ENCODE results near the gene MFAP4. TPM values are rescaled to one million over a fixed set of nuclear protein-coding genes. Genes with fewer than 3 reads are reported as not detected.

The MFAP4 gene
- total RNA-seq, 1 donor from 2014 or later = 119 TPM

DNA sequence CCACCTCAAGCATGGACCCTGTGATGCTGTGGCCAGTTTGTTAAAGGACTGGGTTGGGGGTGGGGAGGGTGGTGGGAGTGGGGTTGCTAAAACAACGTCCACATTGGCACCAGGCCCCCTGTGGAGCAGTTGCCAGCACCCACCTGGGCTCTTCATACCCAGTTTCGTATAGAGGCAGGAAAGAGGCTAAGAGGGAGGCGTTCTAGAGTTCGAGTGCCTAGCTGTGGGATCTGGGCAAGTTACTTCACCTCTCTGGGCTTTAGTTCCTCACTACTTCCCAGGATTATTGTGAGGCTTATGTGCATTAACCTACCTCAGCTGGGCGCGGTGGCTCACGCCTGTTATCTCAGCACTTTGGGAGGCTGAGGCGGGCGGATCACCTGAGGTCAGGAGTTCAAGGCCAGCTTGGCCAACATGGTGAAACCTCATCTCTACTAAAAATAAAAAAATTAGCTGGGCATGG lies 1.4 kb downstream of the MFAP4 start:
- DNase-seq (ENCODE audit: low spot score) = no peak

DNA sequence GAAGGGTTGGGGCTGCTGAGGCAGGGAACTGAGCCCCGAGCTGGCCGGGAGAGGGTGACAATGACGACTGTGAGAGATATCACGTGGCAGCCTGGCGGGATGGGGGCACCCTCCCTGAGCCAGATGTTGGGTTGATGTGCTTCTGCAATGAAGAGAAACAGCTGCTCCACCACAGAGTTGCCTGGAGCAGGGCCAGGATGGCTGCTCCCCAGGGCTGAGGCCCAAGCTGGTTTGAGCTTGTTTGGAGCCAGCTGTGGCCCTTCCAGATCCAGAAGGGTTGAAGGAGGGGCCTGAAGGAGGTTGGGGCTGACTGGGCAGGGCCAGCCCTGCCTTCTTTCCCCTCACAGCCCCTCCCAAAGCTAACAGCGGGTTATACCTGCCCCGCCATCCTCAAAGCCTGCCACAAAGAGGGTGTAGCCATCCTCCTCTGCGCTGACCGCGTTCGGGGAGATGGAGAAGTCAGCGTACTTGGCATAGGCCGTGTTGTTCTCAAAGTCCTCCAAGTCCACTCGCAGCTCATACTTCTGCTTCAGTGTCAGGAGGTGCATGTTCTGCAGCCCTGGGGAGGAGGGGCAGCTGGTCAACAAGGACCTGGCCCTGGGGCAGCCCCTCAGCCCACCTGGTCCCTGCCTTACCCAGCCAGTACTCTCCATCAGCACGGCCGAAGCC lies 2.1 kb downstream of the MFAP4 start:
- peak; percentile 94 for DNase-seq (ENCODE audit: low spot score)

DNA sequence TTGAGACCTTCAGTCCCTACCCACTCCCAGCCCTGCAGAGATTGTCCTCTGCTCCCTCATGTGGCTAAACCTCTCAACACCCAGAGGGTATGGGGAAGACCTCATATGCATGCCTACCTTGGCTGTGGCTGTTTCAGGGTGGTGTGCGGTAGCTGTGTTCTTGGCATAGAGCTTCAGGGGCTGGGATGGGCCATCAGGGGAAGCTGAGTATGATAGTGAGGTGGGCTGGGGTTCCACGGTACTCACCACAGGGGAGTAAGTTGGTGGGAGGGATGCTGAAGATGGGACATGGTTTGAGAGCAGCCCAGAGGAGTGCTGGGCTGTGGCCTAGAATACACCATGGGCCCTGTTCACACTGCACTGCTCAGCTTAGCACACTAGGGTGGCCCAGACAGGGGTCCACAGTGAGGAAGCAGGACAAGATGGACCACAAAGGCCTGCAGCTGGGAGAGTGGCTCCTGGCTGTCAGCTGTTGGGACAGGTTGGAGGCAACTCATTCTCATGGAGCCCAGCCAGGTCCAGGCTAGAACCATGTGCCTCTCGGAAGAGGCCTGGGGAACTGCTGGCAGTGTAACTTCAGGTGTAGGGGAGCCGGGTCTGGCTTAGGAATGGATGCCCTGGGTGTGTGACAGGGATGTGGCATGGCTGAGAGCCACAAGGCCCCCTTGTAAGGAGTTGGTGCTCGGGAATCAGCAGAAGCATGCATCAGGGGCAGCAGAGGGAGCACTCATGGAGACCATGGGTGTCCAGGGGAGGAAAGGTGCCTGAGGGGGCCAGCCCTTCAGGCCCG lies 3.1 kb downstream of the MFAP4 start:
- no peak for DNase-seq (ENCODE audit: low spot score)

DNA sequence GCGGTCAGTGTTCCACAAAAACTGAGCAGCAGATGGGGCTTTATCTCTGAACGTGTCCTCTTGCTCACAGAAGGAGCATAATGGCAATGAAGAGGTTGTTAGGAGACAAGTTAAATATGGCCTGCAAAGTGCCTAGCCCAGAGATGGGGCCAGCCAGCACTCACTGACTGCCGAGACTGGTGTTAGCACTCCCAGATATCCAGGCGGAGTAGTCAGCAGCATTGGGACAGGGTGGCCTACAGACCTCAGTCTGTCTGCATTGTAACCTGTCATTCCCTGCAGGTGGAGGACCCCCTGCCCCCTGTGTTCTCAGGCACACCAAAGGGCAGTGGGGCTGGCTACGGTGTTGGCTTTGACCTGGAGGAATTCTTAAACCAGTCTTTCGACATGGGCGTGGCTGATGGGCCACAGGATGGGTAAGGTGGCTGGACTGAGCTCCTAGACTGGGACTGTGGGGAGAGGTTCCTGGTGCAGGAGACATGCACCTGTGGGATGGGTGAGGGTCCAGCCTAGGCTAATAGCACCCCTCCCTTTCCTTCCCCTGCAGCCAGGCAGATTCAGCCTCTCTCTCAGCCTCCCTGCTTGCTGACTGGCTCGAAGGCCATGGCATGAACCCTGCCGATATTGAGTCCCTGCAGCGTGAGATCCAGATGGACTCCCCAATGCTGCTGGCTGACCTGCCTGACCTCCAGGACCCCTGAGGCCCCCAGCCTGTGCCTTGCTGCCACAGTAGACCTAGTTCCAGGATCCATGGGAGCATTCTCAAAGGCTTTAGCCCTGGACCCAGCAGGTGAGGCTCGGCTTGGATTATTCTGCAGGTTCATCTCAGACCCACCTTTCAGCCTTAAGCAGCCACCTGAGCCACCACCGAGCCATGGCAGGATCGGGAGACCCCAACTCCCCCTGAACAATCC lies 4.2 kb downstream of the MFAP4 start:
- DNase-seq (ENCODE audit: low spot score) = no peak

DNA sequence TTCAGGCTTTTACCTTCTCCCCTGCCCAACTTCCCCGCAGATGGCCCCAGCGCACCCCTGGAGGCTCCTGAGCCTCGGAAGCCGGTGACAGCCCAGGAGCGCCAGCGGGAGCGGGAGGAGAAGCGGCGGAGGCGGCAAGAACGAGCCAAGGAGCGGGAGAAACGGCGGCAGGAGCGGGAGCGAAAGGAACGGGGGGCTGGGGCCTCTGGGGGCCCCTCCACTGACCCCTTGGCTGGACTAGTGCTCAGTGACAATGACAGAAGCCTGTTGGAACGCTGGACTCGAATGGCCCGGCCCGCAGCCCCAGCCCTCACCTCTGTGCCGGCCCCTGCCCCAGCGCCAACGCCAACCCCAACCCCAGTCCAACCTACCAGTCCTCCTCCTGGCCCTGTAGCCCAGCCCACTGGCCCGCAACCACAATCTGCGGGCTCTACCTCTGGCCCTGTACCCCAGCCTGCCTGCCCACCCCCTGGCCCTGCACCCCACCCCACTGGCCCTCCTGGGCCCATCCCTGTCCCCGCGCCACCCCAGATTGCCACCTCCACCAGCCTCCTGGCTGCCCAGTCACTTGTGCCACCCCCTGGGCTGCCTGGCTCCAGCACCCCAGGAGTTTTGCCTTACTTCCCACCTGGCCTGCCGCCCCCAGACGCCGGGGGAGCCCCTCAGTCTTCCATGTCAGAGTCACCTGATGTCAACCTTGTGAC lies 5.1 kb downstream of the MFAP4 start:
- no peak for DNase-seq (ENCODE audit: low spot score)

DNA sequence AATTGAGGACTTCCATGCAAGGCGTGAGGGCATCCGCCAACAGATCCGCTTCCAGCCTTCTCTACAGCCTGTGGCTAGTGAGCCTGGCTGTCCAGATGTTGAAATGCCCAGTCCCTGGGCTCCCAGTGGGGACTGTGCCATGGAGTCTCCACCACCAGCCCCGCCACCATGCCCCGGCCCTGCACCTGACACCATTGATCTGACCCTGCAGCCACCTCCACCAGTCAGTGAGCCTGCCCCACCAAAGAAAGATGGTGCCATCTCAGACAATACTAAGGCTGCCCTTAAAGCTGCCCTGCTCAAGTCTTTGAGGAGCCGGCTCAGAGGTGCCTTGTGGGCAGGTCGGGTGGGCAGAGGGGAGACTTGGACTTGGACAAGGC lies 5.6 kb downstream of the MFAP4 start:
- no peak for DNase-seq (ENCODE audit: low spot score)

DNA sequence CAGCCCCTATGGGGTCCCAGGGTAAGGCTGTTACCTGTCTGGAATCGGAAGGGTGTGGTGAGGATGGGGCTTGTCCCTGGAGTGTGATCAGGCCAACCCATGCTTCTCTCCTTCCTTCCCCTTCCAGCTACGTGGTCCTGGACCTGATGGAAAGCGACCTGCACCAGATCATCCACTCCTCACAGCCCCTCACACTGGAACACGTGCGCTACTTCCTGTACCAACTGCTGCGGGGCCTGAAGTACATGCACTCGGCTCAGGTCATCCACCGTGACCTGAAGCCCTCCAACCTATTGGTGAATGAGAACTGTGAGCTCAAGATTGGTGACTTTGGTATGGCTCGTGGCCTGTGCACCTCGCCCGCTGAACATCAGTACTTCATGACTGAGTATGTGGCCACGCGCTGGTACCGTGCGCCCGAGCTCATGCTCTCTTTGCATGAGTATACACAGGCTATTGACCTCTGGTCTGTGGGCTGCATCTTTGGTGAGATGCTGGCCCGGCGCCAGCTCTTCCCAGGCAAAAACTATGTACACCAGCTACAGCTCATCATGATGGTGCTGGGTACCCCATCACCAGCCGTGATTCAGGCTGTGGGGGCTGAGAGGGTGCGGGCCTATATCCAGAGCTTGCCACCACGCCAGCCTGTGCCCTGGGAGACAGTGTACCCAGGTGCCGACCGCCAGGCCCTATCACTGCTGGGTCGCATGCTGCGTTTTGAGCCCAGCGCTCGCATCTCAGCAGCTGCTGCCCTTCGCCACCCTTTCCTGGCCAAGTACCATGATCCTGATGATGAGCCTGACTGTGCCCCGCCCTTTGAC lies 6.3 kb downstream of the MFAP4 start:
- no peak for DNase-seq (ENCODE audit: low spot score)

DNA sequence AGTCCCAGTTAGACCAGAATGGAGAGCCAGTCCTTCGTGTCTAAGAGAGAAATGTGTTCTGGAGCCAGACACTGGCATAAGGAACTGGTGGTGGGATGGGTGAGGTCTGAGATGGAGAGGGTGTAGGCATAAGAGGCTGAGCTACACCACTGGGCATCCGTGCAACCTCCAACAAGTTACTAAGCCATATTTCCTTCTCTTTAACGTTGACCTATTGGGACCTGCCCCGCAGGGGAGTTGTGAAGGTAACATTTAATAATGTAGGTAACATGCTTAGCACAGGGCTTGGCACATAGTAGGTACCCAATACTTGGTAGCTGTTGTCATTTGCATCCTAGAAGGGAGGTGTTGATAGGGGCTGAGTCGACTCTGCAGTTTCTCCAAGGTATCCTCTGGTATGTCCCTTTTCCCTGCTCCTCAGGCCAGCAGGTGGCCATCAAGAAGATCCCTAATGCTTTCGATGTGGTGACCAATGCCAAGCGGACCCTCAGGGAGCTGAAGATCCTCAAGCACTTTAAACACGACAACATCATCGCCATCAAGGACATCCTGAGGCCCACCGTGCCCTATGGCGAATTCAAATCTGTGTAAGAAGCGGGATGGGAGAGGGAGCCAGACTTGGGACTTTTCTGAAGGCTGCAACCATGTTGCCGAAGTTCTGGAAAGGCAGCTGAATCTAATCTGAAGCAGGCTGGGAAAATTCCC lies 7.5 kb downstream of the MFAP4 start:
- DNase-seq (ENCODE audit: low spot score) = no peak

DNA sequence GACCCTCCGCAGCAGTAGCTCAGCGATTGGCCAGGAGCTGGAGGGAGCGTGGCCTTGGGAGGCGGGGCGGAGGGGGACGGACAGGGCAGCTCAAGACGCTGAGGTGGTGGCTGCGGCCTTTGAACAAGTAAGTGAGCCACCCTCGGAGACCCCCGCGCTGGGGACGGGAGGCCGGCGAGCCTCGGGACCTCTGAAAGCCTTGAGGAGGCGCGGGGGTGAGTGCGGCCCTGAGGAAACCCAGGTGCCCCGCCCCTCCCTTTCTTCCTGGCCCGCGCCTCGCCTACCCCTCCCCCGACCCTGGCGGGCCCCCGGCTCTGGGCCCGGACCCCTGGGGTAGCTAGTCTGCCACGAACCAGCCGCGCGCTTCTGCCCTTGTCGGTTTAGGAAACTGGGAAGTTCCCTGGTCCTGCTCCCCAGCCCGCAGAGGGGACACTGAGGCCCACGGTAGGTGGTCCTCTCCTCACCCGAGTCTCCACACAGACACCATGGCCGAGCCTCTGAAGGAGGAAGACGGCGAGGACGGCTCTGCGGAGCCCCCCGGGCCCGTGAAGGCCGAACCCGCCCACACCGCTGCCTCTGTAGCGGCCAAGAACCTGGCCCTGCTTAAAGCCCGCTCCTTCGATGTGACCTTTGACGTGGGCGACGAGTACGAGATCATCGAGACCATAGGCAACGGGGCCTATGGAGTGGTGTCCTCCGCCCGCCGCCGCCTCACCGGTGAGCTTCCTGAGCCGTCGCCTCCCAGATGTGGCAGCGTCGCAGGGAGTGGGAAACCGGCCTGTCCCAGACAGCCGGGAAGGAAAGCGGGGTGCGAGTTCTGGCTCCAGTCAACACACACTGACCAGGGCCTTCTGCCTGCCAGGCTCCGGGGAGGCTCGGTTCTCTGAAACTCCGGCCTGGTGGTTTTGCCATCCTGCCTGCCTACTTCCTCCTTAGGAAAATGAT lies 8.3 kb downstream of the MFAP4 start, which contains the start of gene MAPK7:
MAPK7 (plus strand) TSS at position 83 of the 945 bp plus-strand sequence; CDS start at position 486, 403 bp downstream.
- no peak for DNase-seq (ENCODE audit: low spot score)

DNA sequence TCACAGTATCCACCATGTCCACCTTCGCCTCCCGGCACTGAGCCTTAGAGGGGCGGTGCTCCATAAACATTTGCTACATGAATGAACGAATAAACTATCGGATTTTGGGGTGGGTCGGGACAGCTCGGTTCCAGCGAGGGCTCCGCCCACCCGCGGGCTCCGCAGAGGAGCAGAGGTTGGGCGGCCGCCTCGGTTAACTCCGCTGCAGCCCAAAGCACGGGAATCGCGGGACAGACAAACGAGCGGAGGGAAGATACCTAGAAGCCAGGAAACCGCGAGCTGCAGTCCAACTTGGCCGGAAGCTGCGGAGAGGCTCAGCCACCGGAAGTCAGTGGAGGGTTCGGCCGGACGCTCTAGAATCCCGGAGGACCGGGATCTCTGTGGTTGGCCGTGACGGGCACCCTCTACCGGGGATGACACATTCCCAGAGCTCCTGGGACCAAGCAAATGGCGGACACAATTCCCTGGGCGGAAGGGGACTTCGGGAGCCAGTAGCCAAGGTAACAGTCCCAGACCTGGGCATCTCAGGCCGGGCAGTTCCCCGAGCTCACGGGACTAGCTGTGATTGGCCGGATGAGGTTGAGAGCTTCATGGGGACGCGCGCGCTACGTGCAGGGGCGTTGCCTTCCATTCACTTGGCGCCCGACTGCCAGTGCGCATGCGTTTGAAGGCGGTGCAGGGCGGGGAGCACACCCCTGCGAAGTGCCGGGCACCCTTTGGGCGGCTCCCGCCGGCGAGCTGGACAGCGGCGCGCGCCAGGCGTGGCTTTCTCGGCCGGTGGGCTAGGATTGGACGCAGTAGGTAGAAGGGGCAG lies 9.2 kb downstream of the MFAP4 start:
- DNase-seq (ENCODE audit: low spot score) = peak; percentile 98

DNA sequence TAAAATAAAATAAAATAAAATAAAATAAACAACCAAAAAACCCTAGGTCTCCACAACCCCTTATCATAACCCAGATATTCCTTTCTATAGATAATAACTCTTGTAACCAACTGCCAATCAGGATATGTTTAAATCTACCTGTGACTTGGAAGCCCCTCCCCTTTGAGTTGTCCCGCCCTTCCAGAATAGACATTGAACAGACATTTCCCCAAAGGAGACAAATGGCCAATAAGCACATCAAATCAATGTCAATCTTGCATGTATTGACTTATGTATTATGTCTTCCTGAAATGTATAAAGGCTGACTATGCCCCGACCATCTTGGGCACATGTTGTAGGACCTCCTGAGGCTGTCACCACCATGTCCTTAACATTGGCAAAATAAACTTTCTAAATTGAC lies 10.2 kb downstream of the MFAP4 start:
- DNase-seq (ENCODE audit: low spot score) = no peak

DNA sequence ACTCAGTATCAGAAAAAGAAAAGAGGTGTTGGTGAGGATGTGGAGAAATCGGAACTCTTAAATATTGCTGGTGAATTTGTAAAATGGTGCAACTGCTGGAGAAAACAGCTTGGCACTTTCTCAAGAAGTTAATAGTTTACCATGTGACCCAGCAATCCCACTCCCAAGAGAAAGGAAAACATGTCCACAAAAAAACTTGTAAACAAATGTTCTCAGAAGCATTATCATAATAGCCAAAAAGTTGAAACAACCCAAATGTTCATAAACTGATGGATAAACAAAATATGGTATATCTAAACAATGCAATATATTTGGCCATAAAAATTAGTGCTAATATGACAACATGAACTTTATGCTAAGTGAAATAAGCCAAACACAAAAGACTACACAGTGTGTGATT lies 11.3 kb downstream of the MFAP4 start:
- DNase-seq (ENCODE audit: low spot score) = no peak

DNA sequence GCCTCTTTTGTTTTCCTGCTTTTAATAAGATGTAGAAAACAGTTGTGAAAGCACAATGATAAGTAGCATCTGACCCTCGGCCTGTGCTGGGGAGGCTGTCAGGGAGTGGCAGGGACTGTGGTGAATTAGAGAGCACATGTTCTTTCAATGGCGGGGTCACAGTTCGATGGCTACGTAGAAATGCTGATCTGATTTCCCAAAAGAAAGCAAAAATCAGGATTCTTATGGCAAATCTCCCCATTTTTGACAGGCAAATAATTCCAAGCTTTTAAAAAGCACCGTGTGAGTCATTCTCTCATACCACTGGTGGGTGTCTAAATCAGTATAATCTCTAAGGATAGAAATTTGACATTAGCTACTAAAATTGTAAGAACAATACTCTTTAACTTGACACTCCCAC lies 12.9 kb downstream of the MFAP4 start:
- DNase-seq (ENCODE audit: low spot score) = no peak

DNA sequence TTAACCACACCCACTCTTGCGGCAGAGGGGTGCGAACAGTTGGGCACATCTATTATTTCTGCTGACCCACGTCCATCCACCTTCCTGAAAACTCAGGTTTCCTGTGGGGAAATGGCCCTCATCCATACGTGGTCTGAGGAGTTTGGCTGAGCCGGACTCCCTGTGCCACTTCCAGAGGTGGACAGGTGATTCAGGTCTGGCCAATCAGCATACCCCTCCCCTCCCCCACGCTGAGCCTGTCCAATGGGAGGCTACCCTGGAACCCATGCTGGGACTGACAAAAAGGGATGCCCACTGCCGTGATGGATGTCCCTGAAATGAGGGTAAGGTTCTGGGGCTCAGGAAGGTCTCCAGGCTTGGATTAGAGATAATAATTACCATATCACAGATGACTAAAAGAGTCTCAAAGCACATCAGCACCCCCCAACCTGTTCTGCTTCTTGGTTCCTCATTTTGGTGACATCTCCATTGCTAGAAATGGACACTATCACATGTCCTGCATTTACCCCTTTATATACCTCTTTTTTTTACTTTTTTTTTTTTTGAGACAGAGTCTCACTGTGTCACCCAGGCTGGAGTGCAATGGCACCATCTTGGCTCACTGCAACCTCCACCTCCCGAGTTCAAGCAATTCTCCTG lies 14.0 kb downstream of the MFAP4 start:
- DNase-seq (ENCODE audit: low spot score) = no peak

DNA sequence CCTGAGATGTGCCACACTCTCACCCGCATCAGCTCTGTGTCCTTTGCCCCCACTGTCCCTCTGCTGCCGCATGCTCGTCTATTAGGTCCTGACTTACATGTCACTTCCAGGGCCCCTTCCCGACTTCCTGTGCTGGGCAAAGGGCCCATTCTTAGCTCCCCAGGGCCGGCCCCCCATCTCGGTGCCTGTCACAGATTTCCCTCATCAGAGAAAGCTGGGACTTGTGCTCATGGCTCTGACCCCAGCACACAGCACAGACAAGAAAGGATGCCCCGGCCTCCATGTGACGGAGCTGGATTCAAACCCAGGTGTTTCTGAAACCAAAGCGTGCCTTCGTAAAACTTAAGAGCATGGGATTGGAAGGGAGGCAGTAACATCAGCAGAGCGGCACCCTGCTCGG lies 14.6 kb downstream of the MFAP4 start:
- peak; percentile 29 for DNase-seq (ENCODE audit: low spot score)

DNA sequence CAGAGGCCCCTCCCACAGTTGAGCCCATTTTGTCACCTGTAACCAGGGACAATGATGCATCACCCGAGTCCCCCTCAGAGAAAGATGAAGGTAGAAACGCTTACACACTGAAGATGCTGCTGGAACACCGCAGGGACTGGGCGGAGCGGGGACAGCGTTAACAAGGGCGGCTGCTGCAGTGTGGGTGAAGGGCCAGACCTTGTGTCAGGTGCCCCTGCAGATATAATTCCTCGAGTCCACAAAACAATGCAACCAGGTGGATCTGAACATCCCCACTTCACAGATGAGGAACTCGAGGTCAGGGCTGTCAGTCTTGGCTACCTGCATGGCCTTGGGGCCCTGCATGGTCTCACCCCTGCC lies 15.0 kb downstream of the MFAP4 start:
- DNase-seq (ENCODE audit: low spot score) = peak; percentile 30

DNA sequence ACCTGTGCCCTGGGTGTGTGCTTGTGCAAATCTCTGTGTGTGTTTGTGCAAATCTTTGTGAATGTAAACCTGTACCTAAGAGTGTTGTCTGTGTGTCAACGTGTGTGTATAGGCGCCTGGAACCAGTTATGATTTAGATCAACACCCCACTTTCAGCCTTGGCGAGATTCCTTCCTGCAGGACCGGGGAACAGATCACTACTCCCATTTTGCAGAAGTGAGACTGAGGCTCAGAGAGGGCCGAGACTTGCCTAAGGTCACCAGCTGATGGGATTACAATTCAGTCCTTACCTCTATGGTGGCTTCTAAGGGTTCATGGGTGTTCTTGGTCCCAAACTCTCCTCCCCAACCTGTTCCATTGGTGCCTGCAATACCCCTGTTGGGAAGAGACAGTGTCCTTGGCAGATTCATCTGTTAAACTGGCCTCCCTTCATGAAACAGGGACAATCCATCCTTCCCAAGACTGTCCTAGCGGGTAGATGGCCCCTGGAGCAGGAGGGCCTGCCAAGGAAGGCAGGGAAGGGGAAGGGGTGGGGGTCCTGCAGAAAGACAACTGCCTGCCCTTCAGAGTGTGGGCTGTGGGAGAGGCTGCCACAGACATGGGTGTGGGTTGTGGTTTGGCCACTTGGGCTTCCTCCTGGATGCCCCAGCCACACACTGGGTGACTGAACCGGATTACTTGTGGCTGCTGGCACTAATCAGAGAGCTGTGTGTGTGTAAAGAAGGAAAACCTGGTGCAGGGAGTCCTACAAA lies 15.6 kb downstream of the MFAP4 start:
- no peak for DNase-seq (ENCODE audit: low spot score)

Measured in ureter (tissue), 1 donor.